Prostate gland (tissue), 2 donors: ENCODE measurements around the gene SLC39A9.

Experiments
- POLR2A ChIP-seq: fragments of 450-650 bp; IDR thresholded peaks from one replicate; pipeline ENCODE4 v1.6.1; 2016; ENCODE audit warnings: antibody characterized with exemption, mild to moderate bottlenecking
- POLR2AphosphoS5 ChIP-seq: sonication (generic); formaldehyde crosslinking; IDR thresholded peaks from one replicate; pipeline ENCODE4 v1.6.1; 2017; ENCODE audit warnings: antibody characterized with exemption
- TF ChIP-seq, protein P1 (sequence below), 4 experiments: fragments of 200-600 bp in 2 of 4; fragments of 450-650 bp in 2 of 4; sonication (generic) in 2 of 4; IDR thresholded peaks; 1 replicate in 3 of 4; 2 replicates in 1 of 4; pipeline ENCODE4 v1.5.1; 2016 to 2019; ENCODE audit warnings: antibody characterized with exemption in 4 of 4, mild to moderate bottlenecking in 2 of 4, moderate library complexity in 2 of 4

DNA sequence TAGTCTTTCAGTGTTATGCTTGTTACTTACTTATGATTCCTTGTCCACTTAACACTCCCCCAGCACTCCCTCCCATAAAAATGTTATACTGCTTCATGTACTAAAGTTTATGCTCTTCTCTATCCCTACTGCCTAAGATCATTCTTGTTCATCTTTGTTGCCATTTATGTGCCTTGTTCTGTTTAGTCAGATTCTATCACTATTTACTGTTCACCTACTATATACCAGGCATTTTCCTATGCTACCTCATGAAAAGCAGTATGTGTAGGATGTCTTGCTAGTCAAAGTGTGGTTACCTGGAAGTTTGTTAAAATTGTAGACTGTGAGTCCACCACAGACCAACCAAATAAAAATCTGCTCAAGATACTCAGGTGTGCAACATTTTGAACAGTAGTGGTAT lies 24.3 kb upstream of the SLC39A9 start:
- TF ChIP-seq POLR2A (no peak), POLR2AphosphoS5 (no peak)
- TF ChIP-seq, protein P1, sequence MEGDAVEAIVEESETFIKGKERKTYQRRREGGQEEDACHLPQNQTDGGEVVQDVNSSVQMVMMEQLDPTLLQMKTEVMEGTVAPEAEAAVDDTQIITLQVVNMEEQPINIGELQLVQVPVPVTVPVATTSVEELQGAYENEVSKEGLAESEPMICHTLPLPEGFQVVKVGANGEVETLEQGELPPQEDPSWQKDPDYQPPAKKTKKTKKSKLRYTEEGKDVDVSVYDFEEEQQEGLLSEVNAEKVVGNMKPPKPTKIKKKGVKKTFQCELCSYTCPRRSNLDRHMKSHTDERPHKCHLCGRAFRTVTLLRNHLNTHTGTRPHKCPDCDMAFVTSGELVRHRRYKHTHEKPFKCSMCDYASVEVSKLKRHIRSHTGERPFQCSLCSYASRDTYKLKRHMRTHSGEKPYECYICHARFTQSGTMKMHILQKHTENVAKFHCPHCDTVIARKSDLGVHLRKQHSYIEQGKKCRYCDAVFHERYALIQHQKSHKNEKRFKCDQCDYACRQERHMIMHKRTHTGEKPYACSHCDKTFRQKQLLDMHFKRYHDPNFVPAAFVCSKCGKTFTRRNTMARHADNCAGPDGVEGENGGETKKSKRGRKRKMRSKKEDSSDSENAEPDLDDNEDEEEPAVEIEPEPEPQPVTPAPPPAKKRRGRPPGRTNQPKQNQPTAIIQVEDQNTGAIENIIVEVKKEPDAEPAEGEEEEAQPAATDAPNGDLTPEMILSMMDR (IDR thresholded peaks at IDR 0.05), result no peak
